Activated CD4-positive, alpha-beta T cell treated with anti-CD3 and anti-CD28 coated beads, Interleukin-2, amount 10 ng/mL, durations not matched to agents 7 days and 5 days (primary cell): ENCODE results near the gene PGPEP1. TPM values are rescaled to one million over a fixed set of nuclear protein-coding genes. Genes with fewer than 3 reads are reported as not detected.

Source experiments
- CTCF ChIA-PET: fragments of 350-600 bp; sonication (Branson Sonifier 250); formaldehyde crosslinking; loops from one replicate; lab custom pipeline; 2021; ENCODE audit warnings: antibody characterized with exemption; lab: Charles Lee
- POLR2A ChIA-PET: fragments of 350-600 bp; sonication (Branson Sonifier 250); formaldehyde crosslinking; loops from one replicate; lab custom pipeline; 2021; ENCODE audit warnings: antibody characterized with exemption; lab: Charles Lee
- DNase-seq: peaks from one replicate; pipeline ENCODE4 v3.0.0-alpha.2; 2020
- H3K27ac Mint-ChIP-seq: one replicate; pipeline ENCODE4 v1.8.0; 2021; ENCODE audit warnings: mild to moderate bottlenecking, moderate library complexity, mixed read lengths
- H3K27me3 Mint-ChIP-seq: one replicate; pipeline ENCODE4 v1.8.0; 2021; ENCODE audit warnings: mixed read lengths
- H3K36me3 Mint-ChIP-seq: one replicate; pipeline ENCODE4 v1.8.0; 2021; ENCODE audit warnings: low read depth, mixed read lengths
- H3K4me1 Mint-ChIP-seq: one replicate; pipeline ENCODE4 v1.8.0; 2021; ENCODE audit warnings: mixed read lengths
- H3K4me3 Mint-ChIP-seq: one replicate; pipeline ENCODE4 v1.8.0; 2021; ENCODE audit warnings: mild to moderate bottlenecking, moderate library complexity, mixed read lengths
- H3K9me3 Mint-ChIP-seq: one replicate; pipeline ENCODE4 v1.8.0; 2021; ENCODE audit warnings: mixed read lengths
- total RNA-seq, 2 experiments: library from RNA; stranded (reverse); gene quantifications; one replicate each; pipeline ENCODE4 v1.2.3, GENCODE V29; 2021

Gene PGPEP1
- total RNA-seq, 2 experiments from 2014 or later = 24.1 to 24.8 TPM

GRCh38 chr19:18299654-18300053 lies 40.7 kb upstream of the PGPEP1 start:
- H3K36me3 Mint-ChIP-seq = peaks cover 9% of the 10 kb centered on the region
- no peak overlapping the region for H3K4me3 Mint-ChIP-seq
- ChIA-PET CTCF (interaction anchor here (0.6 to 7.8 kb wide), 3 partner anchors 16 to 58 kb away, joined by 3 to 98 read pairs (median 4); partner anchors contain the start of gene JUND), POLR2A (interaction anchor here (0.6 to 1.2 kb wide), 3 partner anchors 17 to 25 kb away, joined by 4 read pairs; partner anchors contain the start of gene JUND)
- H3K4me1 Mint-ChIP-seq = peaks cover 55% of the 10 kb centered on the region
- H3K9me3 Mint-ChIP-seq = peaks cover 2% of the 10 kb centered on the region
- H3K27ac Mint-ChIP-seq = no peak overlapping the region
- no peaks in the 10 kb centered on the region for H3K27me3 Mint-ChIP-seq
- DNase-seq = no peak

- POLR2A ChIA-PET = interaction anchor here (4.5 kb wide), 1 partner anchor 21 kb away, joined by 128 read pairs; the partner anchor contains the start of gene JUND
- no peak for DNase-seq
- H3K4me1 Mint-ChIP-seq = peaks cover 53% of the 10 kb centered on the region
- CTCF ChIA-PET = interaction anchor here (1.8 to 7.8 kb wide), 3 partner anchors 9 to 21 kb away, joined by 9 to 98 read pairs (median 29); partner anchors contain the start of genes JUND and LSM4
- H3K36me3 Mint-ChIP-seq = peaks cover 17% of the 10 kb centered on the region
- no peak overlapping the region for H3K27ac Mint-ChIP-seq
- H3K9me3 Mint-ChIP-seq = peaks cover 2% of the 10 kb centered on the region
- H3K4me3 Mint-ChIP-seq = no peak overlapping the region
- no peaks in the 10 kb centered on the region for H3K27me3 Mint-ChIP-seq
Measured at GRCh38 chr19:18300930-18301717, 39.3 kb upstream of the PGPEP1 start.

GRCh38 chr19:18301718-18302111 lies 38.7 kb upstream of the PGPEP1 start:
- Mint-ChIP-seq H3K27me3 (no peaks in the 10 kb centered on the region), H3K4me1 (peaks cover 56% of the 10 kb centered on the region), H3K4me3 (peak overlapping the region; percentile 56), H3K27ac (peak overlapping the region; percentile 80), H3K9me3 (peaks cover under 1% of the 10 kb centered on the region), H3K36me3 (peaks cover 22% of the 10 kb centered on the region)
- POLR2A ChIA-PET = interaction anchor here (4.5 kb wide), 1 partner anchor 22 kb away, joined by 128 read pairs; the partner anchor contains the start of gene JUND
- no peak for DNase-seq
- CTCF ChIA-PET = interaction anchor here (1.8 to 7.8 kb wide), 3 partner anchors 9 to 22 kb away, joined by 9 to 98 read pairs (median 29); partner anchors contain the start of genes JUND and LSM4

GRCh38 chr19:18304208-18304457 lies 36.3 kb upstream of the PGPEP1 start:
- H3K9me3 Mint-ChIP-seq = no peaks in the 10 kb centered on the region
- ChIA-PET CTCF (interaction anchor here (1.0 to 7.8 kb wide), 10 partner anchors 12 to 53 kb away, joined by 3 to 98 read pairs (median 6); partner anchors contain the start of genes JUND and LSM4), POLR2A (interaction anchor here (1.8 to 4.5 kb wide), 3 partner anchors 11 to 24 kb away, joined by 9 to 128 read pairs (median 11); partner anchors contain the start of gene JUND)
- H3K27me3 Mint-ChIP-seq = no peaks in the 10 kb centered on the region
- peaks cover 50% of the 10 kb centered on the region for H3K4me1 Mint-ChIP-seq
- peak overlapping the region; percentile 98 for H3K4me3 Mint-ChIP-seq
- peak overlapping the region; percentile 93 for H3K27ac Mint-ChIP-seq
- H3K36me3 Mint-ChIP-seq = peaks cover 33% of the 10 kb centered on the region
- no peak for DNase-seq

GRCh38 chr19:18304458-18305310 lies 35.7 kb upstream of the PGPEP1 start:
- CTCF ChIA-PET = interaction anchor here (0.5 to 7.8 kb wide), 14 partner anchors 11 to 98 kb away, joined by 3 to 98 read pairs (median 4); partner anchors contain the start of genes JUND and LSM4

GRCh38 chr19:18306209-18306887 lies 34.0 kb upstream of the PGPEP1 start:
- H3K4me3 Mint-ChIP-seq = peak overlapping the region; percentile 98
- peaks cover 46% of the 10 kb centered on the region for H3K36me3 Mint-ChIP-seq
- H3K9me3 Mint-ChIP-seq = no peaks in the 10 kb centered on the region
- CTCF ChIA-PET = interaction anchor here (0.7 to 7.8 kb wide), 5 partner anchors 9 to 27 kb away, joined by 3 to 98 read pairs (median 3); partner anchors contain the start of genes JUND and LSM4
- peak overlapping the region; percentile 93 for H3K27ac Mint-ChIP-seq
- H3K27me3 Mint-ChIP-seq = no peaks in the 10 kb centered on the region
- H3K4me1 Mint-ChIP-seq = peaks cover 48% of the 10 kb centered on the region
- POLR2A ChIA-PET = no interaction called here
- DNase-seq = no peak

More at GRCh38 chr19:18304458-18305310, 35.7 kb upstream of the PGPEP1 start:
- Mint-ChIP-seq H3K4me3 (peak overlapping the region; percentile 98), H3K36me3 (peaks cover 34% of the 10 kb centered on the region), H3K9me3 (no peaks in the 10 kb centered on the region), H3K27ac (peak overlapping the region; percentile 93), H3K27me3 (no peaks in the 10 kb centered on the region), H3K4me1 (peaks cover 45% of the 10 kb centered on the region)
- POLR2A ChIA-PET = interaction anchor here (0.5 to 4.5 kb wide), 7 partner anchors 12 to 25 kb away, joined by 3 to 128 read pairs (median 9); partner anchors contain the start of genes JUND and LSM4
- peak; percentile 81 for DNase-seq

- H3K4me1 Mint-ChIP-seq = peaks cover 46% of the 10 kb centered on the region
- DNase-seq = peak; percentile 39
- CTCF ChIA-PET = interaction anchor here (0.7 to 1.0 kb wide), 3 partner anchors 8 to 27 kb away, joined by 3 read pairs; no protein-coding TSS in a partner anchor
- H3K27me3 Mint-ChIP-seq = no peaks in the 10 kb centered on the region
- H3K36me3 Mint-ChIP-seq = peaks cover 48% of the 10 kb centered on the region
- peak overlapping the region; percentile 93 for H3K27ac Mint-ChIP-seq
- peak overlapping the region; percentile 98 for H3K4me3 Mint-ChIP-seq
- POLR2A ChIA-PET = no interaction called here
- no peaks in the 10 kb centered on the region for H3K9me3 Mint-ChIP-seq
Measured at GRCh38 chr19:18306888-18307260, 33.5 kb upstream of the PGPEP1 start.

GRCh38 chr19:18307271-18307681 lies 33.1 kb upstream of the PGPEP1 start:
- Mint-ChIP-seq H3K4me3 (peak overlapping the region; percentile 98), H3K9me3 (no peaks in the 10 kb centered on the region), H3K27me3 (no peaks in the 10 kb centered on the region), H3K27ac (peak overlapping the region; percentile 93), H3K4me1 (peaks cover 45% of the 10 kb centered on the region), H3K36me3 (peaks cover 48% of the 10 kb centered on the region)
- ChIA-PET CTCF (interaction anchor here (0.7 to 1.0 kb wide), 2 partner anchors 15 to 28 kb away, joined by 3 read pairs; no protein-coding TSS in a partner anchor), POLR2A (no interaction called here)
- DNase-seq = no peak

GRCh38 chr19:18308051-18308947 lies 32.1 kb upstream of the PGPEP1 start:
- Mint-ChIP-seq H3K36me3 (peaks cover 55% of the 10 kb centered on the region), H3K27me3 (no peaks in the 10 kb centered on the region), H3K4me1 (peaks cover 48% of the 10 kb centered on the region), H3K4me3 (no peak overlapping the region), H3K9me3 (no peaks in the 10 kb centered on the region), H3K27ac (no peak overlapping the region)
- no peak for DNase-seq
- ChIA-PET CTCF (interaction anchor here (0.7 to 1.1 kb wide), 5 partner anchors 13 to 29 kb away, joined by 3 to 4 read pairs (median 3); partner anchors contain the start of genes JUND and LSM4), POLR2A (no interaction called here)

- H3K27ac Mint-ChIP-seq = peak overlapping the region; percentile 46
- CTCF ChIA-PET = interaction anchor here (0.7 to 1.1 kb wide), 4 partner anchors 13 to 30 kb away, joined by 3 to 4 read pairs (median 3); partner anchors contain the start of gene LSM4
- peaks cover 52% of the 10 kb centered on the region for H3K36me3 Mint-ChIP-seq
- no peaks in the 10 kb centered on the region for H3K9me3 Mint-ChIP-seq
- no peak for DNase-seq
- H3K4me3 Mint-ChIP-seq = no peak overlapping the region
- H3K4me1 Mint-ChIP-seq = peaks cover 46% of the 10 kb centered on the region
- POLR2A ChIA-PET = no interaction called here
- H3K27me3 Mint-ChIP-seq = no peaks in the 10 kb centered on the region
Measured at GRCh38 chr19:18308948-18309325, 31.5 kb upstream of the PGPEP1 start.
